HepG2 (cell line): ENCODE measurements around the gene GNAI2. TPM values are rescaled to one million over a fixed set of nuclear protein-coding genes. Genes with fewer than 3 reads are reported as not detected.
A peak's percentile ranks its signal among the peaks of the same experiment; 100 is the strongest.

Experiments
- AHDC1 ChIP-seq: sonication (generic); formaldehyde crosslinking; IDR thresholded peaks from 2 replicates; pipeline ENCODE4 v1.5.1; 2020; ENCODE audit warnings: mild to moderate bottlenecking, missing genetic modification reagents, borderline replicate concordance
- ATRX ChIP-seq: sonication (generic); formaldehyde crosslinking; IDR thresholded peaks from 2 replicates; pipeline ENCODE4 v1.4.0; 2020; ENCODE audit warnings: missing genetic modification reagents, borderline replicate concordance
- BORCS8-MEF2B ChIP-seq: sonication (generic); formaldehyde crosslinking; IDR thresholded peaks from 2 replicates; pipeline ENCODE4 v1.8.0; 2022; ENCODE audit warnings: mild to moderate bottlenecking, missing genetic modification reagents
- CENPX ChIP-seq: sonication (generic); formaldehyde crosslinking; IDR thresholded peaks from 2 replicates; pipeline ENCODE4 v1.9.0; 2021; ENCODE audit warnings: mild to moderate bottlenecking, missing genetic modification reagents, moderate library complexity
- DRAP1 ChIP-seq: IDR thresholded peaks from 2 replicates; pipeline ENCODE4 v1.6.1; 2016; ENCODE audit warnings: missing genetic modification reagents, missing compliant biosample characterization
- ETV6 ChIP-seq: sonication (generic); formaldehyde crosslinking; conservative IDR thresholded peaks from 2 replicates; pipeline ENCODE4 v1.4.0; 2020; ENCODE audit warnings: missing genetic modification reagents
- GATAD2A ChIP-seq: IDR thresholded peaks from 2 replicates; pipeline ENCODE4 v1.6.1; 2016
- HOXA3 ChIP-seq: sonication (generic); formaldehyde crosslinking; IDR thresholded peaks from 2 replicates; pipeline ENCODE4 v1.5.0; 2020; ENCODE audit warnings: missing genetic modification reagents
- KAT2B ChIP-seq: fragments of 150-350 bp; IDR thresholded peaks from 2 replicates; pipeline ENCODE4 v1.6.1; 2014; ENCODE audit warnings: low read depth, low read length, borderline replicate concordance
- LCORL ChIP-seq, 2 experiments: fragments of 450-650 bp in 1 of 2; sonication (generic) in 1 of 2; formaldehyde crosslinking in 1 of 2; IDR thresholded peaks; 2 replicates each; pipeline versions ENCODE4 v1.5.0 to v1.6.1; 2017 to 2020; ENCODE audit warnings: antibody characterized with exemption in 1 of 2, missing genetic modification reagents in 1 of 2
- PHF5A ChIP-seq: IDR thresholded peaks from one replicate; pipeline ENCODE4 v1.6.1; 2018; ENCODE audit warnings: low read depth, missing genetic modification reagents; ENCODE audit not compliant: unreplicated experiment
- RBFOX2 ChIP-seq: fragments of 200-400 bp; formaldehyde crosslinking; IDR thresholded peaks from 2 replicates; pipeline ENCODE4 v1.6.1; 2017; ENCODE audit warnings: low read depth, mild to moderate bottlenecking, low read length
- SNAI1 ChIP-seq: sonication (generic); formaldehyde crosslinking; IDR thresholded peaks from 2 replicates; pipeline ENCODE4 v1.5.0; 2020; ENCODE audit warnings: mild to moderate bottlenecking, missing genetic modification reagents, borderline replicate concordance
- THAP8 ChIP-seq: sonication (generic); formaldehyde crosslinking; IDR thresholded peaks from 2 replicates; pipeline ENCODE4 v1.5.1; 2020; ENCODE audit warnings: missing genetic modification reagents, mild to moderate bottlenecking, borderline replicate concordance
- TRIM24 ChIP-seq: sonication (generic); formaldehyde crosslinking; IDR thresholded peaks from 2 replicates; pipeline ENCODE4 v1.8.0; 2022; ENCODE audit warnings: mild to moderate bottlenecking, missing genetic modification reagents
- U2AF1 ChIP-seq: fragments of 200-400 bp; formaldehyde crosslinking; optimal IDR thresholded peaks from 2 replicates; pipeline ENCODE3; 2017; ENCODE audit warnings: mild to moderate bottlenecking, low read depth, low read length
- ZBTB14 ChIP-seq: sonication (generic); formaldehyde crosslinking; IDR thresholded peaks from 2 replicates; pipeline ENCODE4 v1.4.0; 2020; ENCODE audit warnings: missing genetic modification reagents
- ZBTB33 ChIP-seq: sonication (generic); formaldehyde crosslinking; IDR thresholded peaks from 2 replicates; pipeline ENCODE4 v1.4.0; 2020; ENCODE audit warnings: missing genetic modification reagents
- ZNF556 ChIP-seq: sonication (generic); formaldehyde crosslinking; IDR thresholded peaks from 2 replicates; pipeline ENCODE4 v1.4.0; 2020; ENCODE audit warnings: mild to moderate bottlenecking, missing genetic modification reagents, borderline replicate concordance
- ZNF589 ChIP-seq: sonication (generic); formaldehyde crosslinking; conservative IDR thresholded peaks from 2 replicates; pipeline ENCODE4 v1.8.0; 2022; ENCODE audit warnings: mild to moderate bottlenecking, moderate library complexity, missing genetic modification reagents
- ZNF737 ChIP-seq: sonication (generic); formaldehyde crosslinking; IDR thresholded peaks from 2 replicates; pipeline ENCODE4 v1.5.0; 2020; ENCODE audit warnings: missing genetic modification reagents, mild to moderate bottlenecking, borderline replicate concordance
- polyA plus RNA-seq, 8 experiments: library from polyadenylated mRNA; depleted of rRNA in 3 of 8; stranded (reverse) in 7 of 8; unstranded in 1 of 8; fragments of >200 nt; fragmentation: Illumina TruSeq in 4 of 8; extraction: Trizol in 4 of 8; gene quantifications; 2 replicates each; pipeline versions ENCODE4 v1.2.1 to v1.2.3, GENCODE V29; 2011 to 2016; ENCODE audit warnings: low read depth in 4 of 8, missing spikeins in 1 of 8, mixed read lengths in 1 of 8; ENCODE audit not compliant: insufficient read depth in 1 of 8
- total RNA-seq, 5 experiments: library from RNA; depleted of rRNA; stranded (reverse); fragments of >200 nt; fragmentation: Illumina TruSeq; extraction: Trizol; gene quantifications; 2 replicates each; pipeline ENCODE4 v1.2.3, GENCODE V29; 2016; ENCODE audit warnings: low read depth in 1 of 5

Gene GNAI2
- total and polyA plus RNA-seq, 2 of the 13 experiments (the other 11 are each of a cell fraction or from before 2014, with no cell fraction given), result 51.1 to 66.2 TPM

GRCh38 chr3:50264964-50265485, 29.0 kb downstream of the GNAI2 start (continued):
- TF ChIP-seq THAP8 (CRISPR knock-in tag) (no peak), ZNF737 (CRISPR knock-in tag) (no peak), BORCS8-MEF2B (CRISPR knock-in tag) (no peak), TRIM24 (no peak), HOXA3 (CRISPR knock-in tag) (peak; percentile 43; the same call in 1 of the 2 replicates), PHF5A (CRISPR knock-in tag) (no peak), RBFOX2 (0 out of 2 replicates have a peak, but pooled peaks have one; percentile 42), SNAI1 (CRISPR knock-in tag) (0 out of 2 replicates have a peak, but pooled peaks have one; percentile 12), ETV6 (no peak), ATRX (CRISPR knock-in tag) (no peak), ZNF589 (no peak), DRAP1 (CRISPR knock-in tag) (0 out of 2 replicates have a peak, but pooled peaks have one; percentile 22), GATAD2A (CRISPR knock-in tag) (no peak), ZBTB33 (CRISPR knock-in tag) (no peak), KAT2B (no peak), AHDC1 (CRISPR knock-in tag) (no peak), ZBTB14 (CRISPR knock-in tag) (no peak), U2AF1 (no peak), ZNF556 (CRISPR knock-in tag) (no peak), LCORL (IDR thresholded peaks at IDR 0.05) (no peak), LCORL (CRISPR knock-in tag; IDR thresholded peaks at IDR 0.05) (peak; percentile 11; the same call in 1 of the 2 replicates), CENPX (CRISPR knock-in tag) (no peak)
